GM19395 (cell line): Measurements from ENCODE around the gene MYBPC2.
"Not testable (repeated sequence)": the region's sequence is repeated elsewhere in the genome, so short reads cannot be mapped to it uniquely, and the experiment has no call there.

Experiments
- ATAC-seq: cut with Tn5 transposase; IDR thresholded peaks from one replicate; pipeline ENCODE4 v1.9.1; 2021; ENCODE audit warnings: mild to moderate bottlenecking, moderate library complexity; ENCODE audit not compliant: unreplicated experiment

MYBPC2 gene

DNA sequence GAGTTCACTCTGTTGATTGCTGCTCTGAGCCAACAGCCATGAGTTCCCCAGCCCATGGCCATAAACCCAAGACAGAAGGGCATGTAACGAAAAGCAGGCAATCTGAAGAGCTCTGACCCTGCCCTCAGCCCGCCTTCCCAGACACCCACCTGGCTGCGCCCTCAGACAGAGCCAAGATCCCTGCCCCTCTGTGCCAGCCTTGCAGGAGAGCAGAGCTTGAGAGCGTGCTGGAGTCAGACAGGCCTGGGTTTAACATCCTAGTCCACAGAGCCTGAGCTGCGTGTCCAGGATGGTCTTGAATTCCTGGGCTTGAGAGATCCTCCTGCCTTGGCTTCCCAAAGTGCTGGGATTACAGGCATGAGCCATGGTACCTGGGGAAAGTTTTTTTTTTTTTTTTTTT is 24.6 kb downstream of the MYBPC2 start:
- no peak for ATAC-seq

- no peak for ATAC-seq
Observed at GRCh38 chr19:50458396-50459066, 25.8 kb downstream of the MYBPC2 start.

- ATAC-seq = no peak
Observed at GRCh38 chr19:50459067-50459456, 26.4 kb downstream of the MYBPC2 start.

DNA sequence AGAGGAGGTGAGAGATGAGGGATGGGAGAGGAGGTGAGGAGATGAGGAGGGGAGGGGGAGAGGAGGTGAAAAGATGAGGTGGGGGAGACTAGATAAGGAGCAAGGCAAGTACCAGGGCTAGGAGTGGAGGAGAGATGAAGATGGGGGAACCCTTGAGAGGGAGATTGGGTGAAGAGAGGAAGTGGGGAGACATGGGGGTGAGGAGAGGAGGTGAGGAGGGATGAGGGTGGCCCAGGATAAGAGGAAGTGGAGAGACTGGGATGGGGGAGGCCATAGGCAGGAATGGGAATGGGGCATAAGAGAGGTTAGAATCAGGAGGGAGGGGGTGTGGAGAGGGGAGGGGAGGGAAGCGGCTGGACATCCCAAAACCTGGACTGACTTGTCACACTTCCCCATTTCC is 26.9 kb downstream of the MYBPC2 start:
- no peak for ATAC-seq

GRCh38 chr19:50460161-50460765 is 27.6 kb downstream of the MYBPC2 start:
- peak; percentile 79 for ATAC-seq

DNA sequence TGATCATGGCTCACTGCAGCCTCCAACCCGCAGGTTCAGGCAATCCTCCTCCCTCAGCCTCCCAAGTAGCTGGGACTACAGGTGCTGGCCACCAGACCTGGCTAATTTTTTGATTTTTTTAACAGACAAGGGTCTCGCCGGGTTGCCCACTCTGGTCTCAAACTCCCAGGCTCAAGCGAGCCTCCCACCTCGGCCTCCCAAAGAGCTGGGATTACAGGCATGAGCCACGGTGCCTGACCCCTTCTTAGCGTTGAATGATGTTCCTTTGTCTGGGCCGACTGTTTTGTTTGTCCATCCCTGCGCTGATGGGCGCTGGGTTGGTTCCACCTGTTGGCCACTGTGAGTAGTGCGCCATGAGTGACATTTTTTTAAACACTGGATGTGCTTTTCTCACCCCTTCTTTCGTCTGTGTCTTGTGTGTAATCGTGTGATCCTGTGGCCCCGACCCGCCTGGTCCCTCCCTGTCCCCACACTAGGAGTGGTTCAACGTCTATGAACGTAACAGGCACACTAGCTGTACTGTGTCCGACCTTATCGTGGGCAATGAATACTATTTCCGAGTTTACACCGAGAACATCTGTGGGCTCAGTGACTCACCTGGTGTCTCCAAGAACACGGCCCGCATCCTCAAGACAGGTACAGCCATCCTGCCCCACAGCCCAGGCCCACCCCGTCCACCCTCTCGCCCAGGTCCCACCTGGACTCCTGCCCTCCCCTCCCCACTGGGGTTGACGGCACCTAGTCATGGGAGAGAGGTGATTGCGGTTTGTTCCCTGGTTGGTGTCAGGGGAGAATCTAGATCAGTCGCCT is 28.6 kb downstream of the MYBPC2 start:
- ATAC-seq = no peak

- no peak for ATAC-seq
Observed at GRCh38 chr19:50462970-50463369, 30.3 kb downstream of the MYBPC2 start.

GRCh38 chr19:50464348-50464747 is 31.7 kb downstream of the MYBPC2 start:
- no peak for ATAC-seq

DNA sequence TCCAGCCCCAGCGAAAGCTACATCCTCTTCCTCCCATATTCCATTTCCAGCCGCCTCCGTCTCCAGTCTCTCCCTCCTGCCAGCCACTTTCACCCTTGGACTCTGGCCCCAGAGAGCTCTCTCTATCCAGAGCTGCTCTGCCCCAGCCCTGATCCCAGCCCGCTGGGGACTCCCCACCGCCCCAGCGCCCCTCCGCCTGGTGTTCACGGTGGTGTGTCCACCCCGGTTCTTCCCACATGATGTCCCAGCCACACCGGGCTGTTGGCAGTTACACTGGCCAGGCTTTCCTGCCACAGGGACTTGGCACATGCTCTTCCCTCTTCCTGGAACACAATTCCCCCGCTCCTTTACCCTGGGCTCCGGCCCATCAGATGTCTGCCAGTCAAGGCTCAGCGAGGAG is 32.3 kb downstream of the MYBPC2 start:
- no peak for ATAC-seq

DNA sequence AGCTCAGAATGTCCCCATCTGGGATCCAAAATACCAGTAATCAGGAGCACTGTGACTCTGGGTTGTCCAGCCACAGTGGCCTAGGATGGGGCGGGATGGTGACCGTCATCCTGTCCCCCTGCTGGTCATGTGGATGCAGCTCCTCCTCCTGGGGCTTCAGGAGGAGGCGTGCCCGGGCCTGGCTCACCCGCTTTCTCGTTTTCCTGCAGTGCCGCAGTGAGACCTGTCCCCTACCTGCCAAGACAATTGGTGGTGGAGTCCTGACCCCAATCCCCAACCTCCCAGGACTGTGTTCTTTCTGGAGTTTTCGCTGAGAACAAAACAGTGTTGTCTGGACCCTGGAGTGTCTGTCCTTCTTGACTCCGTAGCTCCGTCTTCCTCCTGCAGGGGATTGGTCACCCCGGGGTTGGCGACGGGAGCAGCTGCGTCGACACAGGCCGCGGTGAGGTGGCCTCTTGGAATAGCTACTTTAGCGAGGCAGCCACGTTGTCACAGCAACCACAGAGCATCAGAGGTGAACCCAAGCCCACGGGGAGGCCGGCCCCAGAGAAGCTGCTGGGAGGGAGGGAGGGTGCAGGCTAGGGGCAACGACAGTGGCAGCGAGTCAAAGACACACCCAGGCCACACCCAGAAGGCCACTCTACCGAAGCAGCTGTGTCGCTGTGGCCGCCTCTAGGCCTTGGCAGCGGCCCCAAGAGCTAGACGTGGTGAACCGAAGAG is 33.5 kb downstream of the MYBPC2 start:
- ATAC-seq = no peak

- no peak for ATAC-seq
Observed at GRCh38 chr19:50466706-50467039, 34.0 kb downstream of the MYBPC2 start.

- ATAC-seq = no peak
Observed at GRCh38 chr19:50467566-50467965, 34.9 kb downstream of the MYBPC2 start.

- no peak for ATAC-seq
Observed at GRCh38 chr19:50468818-50469217, 36.1 kb downstream of the MYBPC2 start.

GRCh38 chr19:50473336-50473735 is 40.6 kb downstream of the MYBPC2 start:
- not testable (repeated sequence) for ATAC-seq

DNA sequence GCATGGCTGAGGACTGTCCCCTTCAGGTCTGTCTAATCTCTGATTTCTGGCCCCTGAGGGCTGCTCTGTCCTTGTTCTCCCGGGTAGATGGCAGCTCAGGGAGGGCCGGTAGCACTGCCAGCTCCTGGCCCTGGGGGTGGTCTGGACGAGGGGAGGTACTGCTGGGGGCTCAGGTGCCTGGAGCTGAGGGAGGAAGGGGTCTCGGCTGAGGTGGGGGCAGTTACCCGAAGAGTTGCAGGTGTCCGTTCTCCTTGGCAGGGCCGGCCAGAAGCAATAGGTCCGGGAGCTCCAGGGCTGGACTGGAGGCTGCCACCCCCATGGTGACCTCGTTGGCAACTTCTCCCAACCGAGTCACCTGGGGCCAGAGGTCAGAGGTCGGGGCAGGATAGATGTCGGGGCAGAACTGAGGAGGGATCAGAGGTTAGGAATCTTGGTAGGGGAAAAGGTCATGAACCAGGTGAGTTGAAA is 42.4 kb downstream of the MYBPC2 start:
- ATAC-seq = no peak

- ATAC-seq = no peak
Observed at GRCh38 chr19:50475736-50476223, 43.1 kb downstream of the MYBPC2 start.

GRCh38 chr19:50476224-50476906 is 43.7 kb downstream of the MYBPC2 start, which contains the start of the genes EMC10 and GARIN5A:
EMC10 (plus strand) TSS chr19:50476507; CDS start chr19:50476545, 38 bp downstream.
GARIN5A (minus strand) TSS chr19:50476848; CDS start chr19:50476388, 460 bp downstream.
- ATAC-seq = peak; percentile 81

GRCh38 chr19:50476907-50477238 is 44.2 kb downstream of the MYBPC2 start:
- ATAC-seq = no peak

DNA sequence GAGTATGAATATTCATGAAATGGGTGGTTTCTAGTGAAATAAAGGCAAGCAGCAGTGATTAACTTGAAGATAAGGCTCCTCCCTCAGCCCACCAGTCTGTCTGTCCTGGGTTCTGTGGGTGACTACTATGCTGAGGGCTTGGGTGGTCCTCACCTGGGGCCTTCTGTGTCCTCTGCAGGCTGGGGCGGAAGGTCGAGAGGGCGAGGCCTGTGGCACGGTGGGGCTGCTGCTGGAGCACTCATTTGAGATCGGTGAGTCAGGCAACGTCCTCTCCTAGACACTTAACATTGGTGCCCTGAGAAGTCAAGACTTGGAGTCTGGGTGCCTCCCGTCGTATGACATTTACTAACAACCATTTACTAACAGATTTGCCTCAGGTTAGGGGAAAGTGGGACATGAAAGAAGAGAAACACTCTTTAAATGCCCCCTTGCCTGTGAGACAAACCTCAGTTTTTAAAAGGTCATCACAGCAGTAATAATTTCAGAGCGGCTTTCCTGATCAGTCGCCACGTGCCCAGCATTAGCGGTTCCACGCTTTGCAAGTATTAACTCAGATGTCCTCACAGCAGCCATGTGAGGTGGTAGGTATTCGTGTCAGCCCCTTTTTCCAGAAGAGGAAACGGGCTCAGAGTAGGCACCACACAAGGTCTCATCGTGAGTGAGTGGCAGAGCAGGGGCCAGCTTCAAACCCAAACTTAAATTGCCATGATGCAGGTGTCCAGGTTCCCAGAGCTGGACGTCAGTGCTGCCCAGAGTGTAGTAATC is 45.2 kb downstream of the MYBPC2 start:
- no peak for ATAC-seq
